Effector CD8-positive, alpha-beta T cell (primary cell): Measurements from ENCODE around the gene RTEL1.
A peak's percentile ranks its signal among the peaks of the same experiment; 100 is the strongest.
"Not testable (repeated sequence)": the region's sequence is repeated elsewhere in the genome, so short reads cannot be mapped to it uniquely, and the experiment has no call there.

ENCODE experiments used
- DNase-seq: peaks from one replicate; lab custom pipeline; 2025; lab: John Stamatoyannopoulos, UW

Gene RTEL1

DNA sequence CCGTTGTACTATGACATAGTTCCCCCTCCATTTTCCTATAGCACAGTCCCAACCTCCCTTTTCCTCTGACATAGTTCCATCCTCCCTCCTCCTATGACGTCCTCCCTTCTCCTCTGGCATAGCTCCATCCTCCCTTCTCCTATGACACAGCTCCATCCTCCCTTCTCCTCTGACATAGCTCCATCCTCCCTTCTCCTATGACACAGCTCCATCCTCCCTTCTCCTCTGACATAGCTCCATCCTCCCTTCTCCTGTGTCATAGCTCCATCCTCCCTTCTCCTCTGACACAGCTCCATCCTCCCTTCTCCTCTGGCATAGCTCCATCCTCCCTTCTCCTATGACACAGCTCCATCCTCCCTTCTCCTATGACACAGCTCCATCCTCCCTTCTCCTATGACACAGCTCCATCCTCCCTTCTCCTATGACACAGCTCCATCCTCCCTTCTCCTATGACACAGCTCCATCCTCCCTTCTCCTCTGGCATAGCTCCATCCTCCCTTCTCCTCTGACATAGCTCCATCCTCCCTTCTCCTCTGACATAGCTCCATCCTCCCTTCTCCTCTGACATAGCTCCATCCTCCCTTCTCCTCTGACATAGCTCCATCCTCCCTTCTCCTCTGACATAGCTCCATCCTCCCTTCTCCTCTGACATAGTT is 65.0 kb downstream of the RTEL1 start:
- DNase-seq: not testable (repeated sequence)

DNA sequence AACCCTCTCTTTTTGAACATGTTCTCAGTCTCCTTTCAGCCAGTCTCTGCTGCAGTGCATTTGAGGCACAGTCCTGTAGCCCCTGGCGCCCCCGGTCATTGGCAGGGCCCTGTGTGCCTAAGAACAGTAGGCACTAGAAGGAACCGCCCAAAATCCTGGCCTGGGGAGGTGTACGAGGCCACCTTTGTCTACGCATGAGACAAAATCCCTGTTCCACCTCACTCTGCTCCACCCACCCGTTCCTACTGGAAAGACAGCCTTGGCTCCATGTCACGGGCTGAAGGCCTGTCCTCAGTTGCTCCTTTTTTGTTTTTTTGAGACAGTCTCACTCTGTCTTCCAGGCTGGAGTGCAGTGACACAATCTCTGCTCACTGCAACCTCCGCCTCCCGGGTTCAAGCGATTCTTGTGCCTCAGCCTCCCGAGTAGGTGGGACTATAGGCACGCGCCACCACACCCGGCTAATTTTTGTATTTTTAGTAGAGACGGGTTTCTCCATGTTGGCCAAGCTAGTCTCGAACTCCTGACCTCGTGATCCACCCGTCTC is 72.1 kb downstream of the RTEL1 start:
- DNase-seq: not testable (repeated sequence)

DNA sequence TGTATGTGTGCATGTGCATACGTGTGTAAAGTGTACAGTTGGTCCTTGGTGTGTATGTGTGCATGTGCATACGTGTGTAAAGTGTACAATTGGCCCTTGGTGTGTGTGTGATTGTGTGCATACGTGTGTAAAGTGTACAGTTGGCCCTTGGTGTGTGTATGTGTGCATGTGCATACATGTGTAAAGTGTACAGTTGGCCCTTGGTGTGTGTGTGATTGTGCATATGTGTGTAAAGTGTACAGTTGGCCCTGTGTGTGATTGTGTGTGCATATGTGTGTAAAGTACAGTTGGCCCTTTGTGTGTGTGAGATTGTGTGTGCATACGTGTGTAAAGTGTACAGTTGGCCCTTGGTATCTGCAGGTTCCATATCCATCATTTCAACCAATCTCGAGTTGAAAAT is 73.3 kb downstream of the RTEL1 start:
- no peak for DNase-seq

GRCh38 chr20:63732118-63733095 is 74.3 kb downstream of the RTEL1 start:
- DNase-seq: no peak

- no peak for DNase-seq
Measured at GRCh38 chr20:63733117-63733516, 75.0 kb downstream of the RTEL1 start.

- no peak for DNase-seq
Measured at GRCh38 chr20:63733579-63734081, 75.5 kb downstream of the RTEL1 start.

DNA sequence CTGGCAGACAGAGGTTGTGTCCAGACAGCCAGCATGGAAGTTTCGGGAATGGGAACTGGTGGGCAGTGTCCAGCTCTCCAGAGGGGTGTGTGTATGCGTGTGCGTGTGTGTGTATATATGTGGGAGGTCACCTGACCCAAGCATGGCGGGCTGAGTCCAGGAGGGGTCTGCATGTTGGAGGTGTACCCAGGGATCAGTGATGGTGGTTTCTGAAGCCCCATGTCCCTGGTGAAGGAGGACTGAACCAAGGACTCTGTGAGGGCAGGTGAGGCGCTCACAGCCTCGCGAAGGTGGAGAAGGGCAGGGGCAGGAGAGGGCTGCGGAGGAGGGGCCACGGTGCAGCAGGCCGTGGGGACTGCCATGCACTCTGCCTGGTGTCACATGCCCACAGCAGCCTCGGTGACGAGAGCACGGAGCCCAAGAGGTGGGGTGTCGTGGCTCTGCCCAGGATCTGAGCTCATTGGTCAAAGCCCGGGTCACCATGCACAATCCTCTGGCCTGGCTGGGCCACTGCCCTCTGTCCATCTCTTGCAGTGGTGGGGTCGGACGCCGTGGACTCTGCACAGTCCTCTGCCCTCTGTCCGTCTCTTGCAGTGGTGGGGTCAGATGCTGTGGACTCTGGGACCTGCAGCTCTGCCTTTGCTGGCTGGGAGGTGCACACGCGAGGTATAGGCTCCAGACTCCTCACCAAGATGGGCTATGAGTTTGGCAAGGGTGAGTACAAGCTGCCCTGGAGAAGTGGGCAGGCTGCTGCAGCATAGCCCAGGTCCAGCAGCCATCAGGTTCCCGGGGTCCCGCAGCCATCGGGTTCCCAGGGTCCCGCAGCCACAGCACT is 76.2 kb downstream of the RTEL1 start:
- DNase-seq: no peak

DNA sequence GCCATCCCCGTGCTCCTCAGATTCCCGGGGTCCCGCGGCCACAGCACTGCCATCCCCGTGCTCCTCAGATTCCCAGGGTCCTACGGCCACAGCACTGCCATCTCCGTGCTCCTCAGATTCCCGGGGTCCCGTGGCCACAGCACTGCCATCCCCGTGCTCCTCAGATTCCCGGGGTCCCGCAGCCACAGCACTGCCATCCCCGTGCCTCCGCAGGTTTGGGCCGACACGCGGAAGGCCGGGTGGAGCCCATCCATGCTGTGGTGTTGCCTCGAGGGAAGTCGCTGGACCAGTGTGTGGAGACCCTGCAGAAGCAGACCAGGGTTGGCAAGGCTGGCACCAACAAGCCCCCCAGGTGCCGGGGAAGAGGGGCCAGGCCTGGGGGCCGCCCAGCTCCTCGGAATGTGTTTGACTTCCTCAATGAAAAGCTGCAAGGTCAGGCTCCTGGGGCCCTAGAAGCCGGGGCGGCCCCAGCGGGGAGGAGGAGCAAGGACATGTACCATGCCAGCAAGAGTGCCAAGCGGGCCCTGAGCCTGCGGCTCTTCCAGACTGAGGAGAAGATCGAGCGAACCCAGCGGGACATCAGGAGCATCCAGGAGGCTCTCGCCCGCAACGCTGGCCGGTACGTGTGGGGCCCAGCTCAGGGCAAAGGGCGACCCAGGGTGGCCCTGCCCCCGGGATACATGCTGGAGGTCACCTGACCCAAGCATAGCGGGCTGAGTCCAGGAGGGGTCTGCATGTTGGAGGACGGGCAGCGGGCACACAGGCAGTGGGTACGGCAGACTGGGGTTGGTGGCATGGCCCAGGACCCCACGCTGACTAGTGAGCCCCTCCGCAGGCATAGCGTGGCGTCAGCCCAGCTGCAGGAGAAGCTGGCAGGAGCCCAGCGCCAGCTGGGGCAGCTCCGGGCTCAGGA is 77.1 kb downstream of the RTEL1 start:
- no peak for DNase-seq

GRCh38 chr20:63735859-63736718 is 78.0 kb downstream of the RTEL1 start, which contains the start of gene LIME1:
LIME1 (plus strand) TSS chr20:63736664; CDS start chr20:63737550, 886 bp downstream.
- DNase-seq: peak; percentile 60

GRCh38 chr20:63736893-63737694 is 79.0 kb downstream of the RTEL1 start:
- peak; percentile 48 for DNase-seq

DNA sequence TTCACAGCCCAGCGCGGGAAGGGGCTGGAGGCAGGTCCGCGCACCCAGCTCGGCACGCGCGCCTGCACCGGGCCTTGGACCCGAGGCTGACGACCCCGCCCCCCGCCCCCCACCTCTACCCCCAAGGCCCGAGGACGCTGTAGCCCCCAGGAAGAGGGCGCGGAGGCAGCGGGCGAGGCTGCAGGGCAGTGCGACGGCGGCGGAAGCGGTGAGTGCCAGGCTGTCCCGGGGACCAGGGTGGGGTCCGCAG is 79.5 kb downstream of the RTEL1 start:
- DNase-seq: no peak

- DNase-seq: peak; percentile 18
Measured at GRCh38 chr20:63737945-63738686, 80.0 kb downstream of the RTEL1 start.

DNA sequence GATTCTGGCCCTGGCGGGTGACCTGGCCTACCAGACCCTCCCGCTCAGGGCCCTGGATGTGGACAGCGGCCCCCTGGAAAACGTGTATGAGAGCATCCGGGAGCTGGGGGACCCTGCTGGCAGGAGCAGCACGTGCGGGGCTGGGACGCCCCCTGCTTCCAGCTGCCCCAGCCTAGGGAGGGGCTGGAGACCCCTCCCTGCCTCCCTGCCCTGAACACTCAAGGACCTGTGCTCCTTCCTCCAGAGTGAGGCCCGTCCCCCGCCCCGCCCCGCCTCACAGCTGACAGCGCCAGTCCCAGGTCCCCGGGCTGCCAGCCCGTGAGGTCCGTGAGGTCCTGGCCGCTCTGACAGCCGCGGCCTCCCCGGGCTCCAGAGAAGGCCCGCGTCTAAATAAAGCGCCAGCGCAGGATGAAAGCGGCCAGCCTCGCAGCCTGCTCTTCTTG is 80.6 kb downstream of the RTEL1 start:
- DNase-seq: peak; percentile 35

DNA sequence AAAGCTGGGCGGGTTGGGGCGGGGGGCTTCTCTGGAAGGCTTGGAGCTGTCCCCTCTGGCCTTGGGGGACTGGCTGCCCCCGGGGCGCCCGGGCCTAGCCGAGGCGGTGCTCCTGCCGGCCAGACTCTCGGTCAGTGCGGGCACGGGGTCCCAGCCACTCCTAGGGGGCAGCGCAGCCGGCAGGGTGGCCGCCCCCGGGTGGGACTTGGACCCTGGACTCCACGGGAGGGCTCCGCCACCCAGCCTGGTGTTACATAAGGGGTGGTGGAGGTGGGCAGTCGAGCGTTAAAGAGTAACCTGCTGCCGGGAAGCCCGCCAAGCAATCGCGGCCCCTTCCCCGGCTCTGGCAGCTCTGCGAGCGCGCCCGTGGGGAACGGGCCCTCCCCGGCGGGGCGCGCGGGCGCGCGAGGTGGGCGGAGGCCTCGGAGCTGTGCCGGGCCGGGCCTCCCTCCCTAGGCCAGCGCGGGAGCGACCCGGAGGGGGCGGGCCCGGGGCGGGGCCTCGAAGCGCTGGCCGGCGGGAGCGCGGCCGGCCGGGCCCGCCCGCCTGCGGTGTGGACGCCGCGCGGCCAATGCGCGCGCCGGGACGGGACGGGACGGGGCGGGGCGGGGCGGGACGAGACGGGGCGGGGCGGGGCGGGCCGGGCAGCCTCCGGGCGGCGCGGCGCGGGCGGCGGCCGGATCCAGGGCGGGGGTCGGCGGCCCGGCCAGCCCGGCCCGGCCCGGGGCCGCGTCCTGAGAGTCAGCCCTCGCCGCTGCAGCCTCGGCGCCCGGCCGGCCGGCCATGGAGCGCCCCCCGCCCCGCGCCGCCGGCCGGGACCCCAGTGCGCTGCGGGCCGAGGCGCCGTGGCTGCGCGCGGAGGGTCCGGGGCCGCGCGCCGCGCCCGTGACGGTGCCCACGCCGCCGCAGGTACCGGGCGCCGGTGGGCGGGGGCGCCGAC is 81.3 kb downstream of the RTEL1 start, which contains the start of gene SLC2A4RG:
TSS of gene SLC2A4RG (plus strand) at position 647 of the 940 bp plus-strand sequence. CDS start at position 784, 137 bp downstream.
- peak; percentile 51 for DNase-seq

DNA sequence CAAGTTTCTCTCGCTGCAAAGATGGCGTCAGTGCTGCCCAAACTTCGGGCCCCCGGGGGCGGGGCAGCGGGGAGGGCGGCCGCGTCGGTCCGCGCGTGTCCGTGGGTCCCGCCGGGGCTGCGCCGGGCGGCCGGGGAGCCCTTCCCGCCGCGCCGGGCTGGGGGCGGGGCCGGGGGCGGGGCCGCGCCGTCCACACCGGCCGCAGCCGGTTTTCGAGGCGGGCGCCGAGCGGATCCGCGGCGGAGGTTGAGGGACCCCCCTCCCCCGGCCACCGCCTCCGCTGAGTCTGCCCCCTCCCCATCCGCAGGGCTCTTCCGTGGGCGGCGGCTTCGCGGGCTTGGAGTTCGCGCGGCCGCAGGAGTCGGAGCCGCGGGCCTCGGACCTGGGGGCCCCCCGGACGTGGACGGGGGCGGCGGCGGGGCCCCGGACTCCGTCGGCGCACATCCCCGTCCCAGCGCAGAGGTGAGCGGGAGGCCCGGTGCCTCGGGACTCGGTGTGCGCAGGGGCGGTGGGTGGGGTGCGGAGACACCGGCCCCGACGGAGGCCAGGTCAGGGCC is 82.0 kb downstream of the RTEL1 start:
- DNase-seq: peak; percentile 39

- DNase-seq: peak; percentile 27
Measured at GRCh38 chr20:63740627-63741353, 82.7 kb downstream of the RTEL1 start.
